SK-N-MC (cell line): ENCODE data around the gene SDK1.

Experiments used
- DNase-seq: peaks from one replicate; pipeline ENCODE4 v3.0.0-alpha.2; 2011; ENCODE audit warnings: low read depth, low spot score
- H3K27ac ChIP-seq: fragments of 200-600 bp; sonication (generic); 2 replicates; pipeline ENCODE4 v1.5.1; 2016; ENCODE audit warnings: mixed run types
- H3K36me3 ChIP-seq: fragments of 200-600 bp; sonication (generic); 2 replicates; pipeline ENCODE4 v1.6.1; 2017; ENCODE audit warnings: antibody characterized with exemption, low read length, mixed read lengths; ENCODE audit not compliant: insufficient read depth
- H3K4me3 ChIP-seq: fragments of 200-600 bp; sonication (generic); 2 replicates; pipeline ENCODE4 v1.5.1; 2016
- H3K9ac ChIP-seq: fragments of 200-600 bp; sonication (generic); 2 replicates; pipeline ENCODE4 v1.8.0; 2017; ENCODE audit warnings: mixed run types, mixed read lengths; ENCODE audit not compliant: insufficient read length
- H3K9me3 ChIP-seq: fragments of 200-600 bp; sonication (generic); 2 replicates; pipeline ENCODE4 v1.6.1; 2017; ENCODE audit warnings: low read depth, mild to moderate bottlenecking, antibody characterized with exemption, low read length, moderate library complexity, mixed read lengths
- EZH2 ChIP-seq: fragments of 200-600 bp; sonication (generic); IDR thresholded peaks from one replicate; pipeline ENCODE4 v1.6.1; 2017; ENCODE audit warnings: antibody characterized with exemption
- FOXP2 ChIP-seq: optimal IDR thresholded peaks from 2 replicates; pipeline ENCODE3; 2011; ENCODE audit warnings: mild to moderate bottlenecking, moderate library complexity; ENCODE audit not compliant: insufficient read depth; ENCODE audit errors: extremely low read length, control extremely low read depth
- POLR2AphosphoS5 ChIP-seq: IDR thresholded peaks from 2 replicates; pipeline ENCODE4 v1.6.1; 2012; ENCODE audit warnings: mild to moderate bottlenecking, low read depth, low read length, borderline replicate concordance

Gene SDK1

GRCh38 chr7:3861941-3862340, 560.9 kb downstream of the SDK1 start:
- H3K27ac ChIP-seq = peak overlapping the region; percentile 96
- peaks cover 15% of the 10 kb centered on the region for H3K36me3 ChIP-seq
- peak; percentile 89 for DNase-seq
- TF ChIP-seq EZH2 (no peak), POLR2AphosphoS5 (no peak), FOXP2 (no peak)
- H3K9me3 ChIP-seq = no peaks in the 10 kb centered on the region; the same call in 1 of the 2 replicates
- peak overlapping the region; percentile 62 for H3K4me3 ChIP-seq
- peak overlapping the region; percentile 60 for H3K9ac ChIP-seq

- Histone ChIP-seq H3K9ac (peak overlapping the region; percentile 60), H3K4me3 (peak overlapping the region; percentile 62; the same call in 1 of the 2 replicates), H3K27ac (peak overlapping the region; percentile 96), H3K9me3 (no peaks in the 10 kb centered on the region; the same call in 1 of the 2 replicates), H3K36me3 (peaks cover 15% of the 10 kb centered on the region)
- TF ChIP-seq FOXP2 (no peak), POLR2AphosphoS5 (no peak), EZH2 (no peak)
- no peak for DNase-seq
These were observed 561.7 kb downstream of the SDK1 start for GRCh38 chr7:3862774-3863173.

- TF ChIP-seq POLR2AphosphoS5 (no peak), EZH2 (no peak), FOXP2 (no peak)
- DNase-seq = no peak
- no peak overlapping the region for H3K4me3 ChIP-seq
- no peaks in the 10 kb centered on the region; the same call in 1 of the 2 replicates for H3K9me3 ChIP-seq
- peaks cover 15% of the 10 kb centered on the region for H3K36me3 ChIP-seq
- H3K27ac ChIP-seq = no peak overlapping the region
- no peak overlapping the region for H3K9ac ChIP-seq
These were observed 565.2 kb downstream of the SDK1 start for GRCh38 chr7:3866277-3866676.

- H3K9ac ChIP-seq = no peak overlapping the region
- H3K27ac ChIP-seq = no peak overlapping the region
- H3K9me3 ChIP-seq = no peaks in the 10 kb centered on the region; the same call in 1 of the 2 replicates
- DNase-seq = no peak
- H3K4me3 ChIP-seq = no peak overlapping the region
- H3K36me3 ChIP-seq = peaks cover 14% of the 10 kb centered on the region
- TF ChIP-seq POLR2AphosphoS5 = no peak
- no peak for TF ChIP-seq FOXP2
- no peak for TF ChIP-seq EZH2
These were observed 566.8 kb downstream of the SDK1 start for GRCh38 chr7:3867863-3868262.

GRCh38 chr7:3879355-3880075, 578.5 kb downstream of the SDK1 start:
- H3K9ac ChIP-seq = no peak overlapping the region
- H3K36me3 ChIP-seq = no peaks in the 10 kb centered on the region
- H3K4me3 ChIP-seq = no peak overlapping the region
- H3K9me3 ChIP-seq = no peaks in the 10 kb centered on the region
- DNase-seq = no peak
- no peak overlapping the region for H3K27ac ChIP-seq
- TF ChIP-seq FOXP2 = no peak
- TF ChIP-seq EZH2 = no peak
- TF ChIP-seq POLR2AphosphoS5 = no peak

- no peak for TF ChIP-seq EZH2
- TF ChIP-seq POLR2AphosphoS5 = no peak
- TF ChIP-seq FOXP2 = no peak
- no peaks in the 10 kb centered on the region for H3K36me3 ChIP-seq
- H3K4me3 ChIP-seq = no peak overlapping the region
- H3K9me3 ChIP-seq = no peaks in the 10 kb centered on the region
- no peak overlapping the region for H3K9ac ChIP-seq
- DNase-seq = no peak
- H3K27ac ChIP-seq = no peak overlapping the region
These were observed 579.4 kb downstream of the SDK1 start for GRCh38 chr7:3880228-3880987.

DNA sequence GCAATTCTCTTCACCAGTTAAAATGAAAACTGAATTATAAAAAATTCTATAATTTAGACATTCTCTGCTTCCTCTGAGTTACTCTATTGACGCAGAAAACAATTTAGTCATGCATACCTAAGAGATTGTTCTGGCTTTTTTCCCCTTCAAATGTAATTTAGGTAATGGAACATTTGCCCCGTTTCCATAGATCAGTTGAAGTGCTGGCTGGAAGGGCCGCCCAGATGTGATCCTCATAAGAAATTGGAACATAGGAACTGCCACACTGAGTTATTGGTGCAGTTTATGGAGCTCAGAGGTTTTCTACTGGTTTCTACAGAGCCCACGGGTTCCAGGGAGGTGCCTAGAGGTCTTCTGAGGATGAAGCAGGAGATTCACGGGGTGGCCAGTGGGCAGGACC, 581.7 kb downstream of the SDK1 start:
- H3K4me3 ChIP-seq = no peak overlapping the region
- no peak overlapping the region for H3K9ac ChIP-seq
- no peak for TF ChIP-seq POLR2AphosphoS5
- TF ChIP-seq EZH2 = no peak
- TF ChIP-seq FOXP2 = no peak
- no peaks in the 10 kb centered on the region for H3K9me3 ChIP-seq
- H3K36me3 ChIP-seq = no peaks in the 10 kb centered on the region
- DNase-seq = no peak
- H3K27ac ChIP-seq = no peak overlapping the region

- Histone ChIP-seq H3K4me3 (no peak overlapping the region), H3K27ac (no peak overlapping the region), H3K36me3 (no peaks in the 10 kb centered on the region), H3K9me3 (no peaks in the 10 kb centered on the region), H3K9ac (no peak overlapping the region)
- TF ChIP-seq FOXP2 (no peak), POLR2AphosphoS5 (no peak), EZH2 (no peak)
- no peak for DNase-seq
These were observed 583.5 kb downstream of the SDK1 start for GRCh38 chr7:3884543-3884942.
